Measurements from ENCODE around the gene STRN3.

STRN3 gene

DNA sequence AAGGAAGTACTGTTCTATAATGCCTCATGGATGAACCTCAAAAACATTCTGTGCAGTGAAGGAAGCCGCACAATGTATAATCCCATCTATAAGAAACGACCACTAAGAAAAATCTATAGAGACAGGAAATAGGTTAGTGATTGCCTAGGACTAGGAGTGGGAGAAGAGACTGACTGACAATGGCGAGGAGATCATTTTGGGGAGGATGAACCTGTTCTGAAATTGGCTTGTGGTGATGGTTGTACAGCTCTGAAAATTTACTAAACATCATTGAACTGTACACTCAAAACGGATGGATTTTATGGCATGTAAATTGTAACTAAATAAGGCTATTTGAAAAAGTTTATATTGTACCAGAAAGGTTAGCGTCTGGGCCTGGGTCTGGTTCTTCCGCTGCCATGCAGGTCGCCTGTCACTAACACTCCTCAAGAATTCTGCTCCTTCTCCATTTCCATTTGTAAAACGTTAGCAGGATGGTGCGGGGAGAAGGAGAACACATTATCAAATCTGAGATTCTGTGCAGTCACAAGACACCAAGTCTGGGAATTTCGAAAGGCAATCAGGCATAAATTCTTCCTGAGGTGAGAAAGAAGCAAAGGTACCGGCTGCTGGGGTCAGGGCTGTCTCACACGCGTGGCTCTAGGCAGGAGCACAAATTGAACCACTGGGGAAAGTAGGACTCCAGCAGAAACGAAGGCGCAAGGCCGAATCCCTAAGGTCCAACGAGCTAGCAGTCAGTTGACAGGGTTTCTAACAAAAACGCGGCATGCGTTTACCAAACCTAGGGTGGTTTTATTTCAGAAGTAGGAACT lies 152.7 kb downstream of the STRN3 start:
- DNase-seq (ENCODE audit: low spot score), result no peak

DNA sequence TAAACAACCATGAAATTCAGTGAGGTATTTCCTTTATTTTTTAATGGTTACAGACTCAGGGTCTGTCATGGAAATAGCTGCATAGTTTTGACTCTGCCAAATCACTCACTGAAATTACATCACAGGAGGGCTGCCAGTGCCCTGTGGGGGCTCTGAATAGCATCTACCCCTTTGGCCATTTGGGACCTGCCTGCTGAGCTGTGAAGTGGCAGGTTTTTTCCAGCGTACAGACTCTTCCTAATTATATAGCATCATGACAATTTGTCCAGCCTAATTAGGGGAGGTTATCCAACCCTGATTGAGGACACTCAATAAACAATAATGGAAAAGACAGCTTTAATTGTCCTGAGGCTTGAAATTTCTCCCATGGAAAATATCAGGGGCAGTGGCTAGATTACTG lies 153.6 kb downstream of the STRN3 start:
- DNase-seq (ENCODE audit: low spot score), result no peak

DNA sequence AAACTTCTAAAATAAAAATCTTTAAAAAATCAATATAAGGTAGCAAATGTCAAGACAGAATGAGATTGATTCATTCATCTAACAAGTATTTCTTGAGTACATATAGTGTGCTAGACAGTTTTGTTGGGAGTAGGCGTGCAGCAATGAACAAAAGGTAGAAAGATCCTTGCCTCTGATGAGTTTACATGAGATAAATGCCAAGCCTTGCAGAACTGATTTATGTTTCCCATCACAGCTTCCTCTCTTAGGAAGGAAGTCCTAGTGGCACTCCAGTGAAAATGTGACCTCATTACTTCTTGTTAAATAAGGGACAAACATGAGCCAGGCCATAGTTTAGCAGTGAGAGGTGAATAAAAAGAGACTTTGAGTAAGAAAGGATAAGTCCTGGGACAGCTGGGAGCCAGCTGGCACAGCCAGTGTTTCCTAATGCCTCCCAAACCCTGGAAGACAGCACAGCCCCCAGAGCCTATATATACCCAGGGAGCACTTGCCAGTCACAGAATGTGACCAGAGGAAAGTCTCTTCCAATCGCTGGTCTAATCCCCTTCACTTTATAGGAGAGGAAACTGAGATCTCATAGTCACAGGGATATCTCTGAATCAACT lies 156.5 kb downstream of the STRN3 start:
- DNase-seq (ENCODE audit: low spot score), result no peak

DNA sequence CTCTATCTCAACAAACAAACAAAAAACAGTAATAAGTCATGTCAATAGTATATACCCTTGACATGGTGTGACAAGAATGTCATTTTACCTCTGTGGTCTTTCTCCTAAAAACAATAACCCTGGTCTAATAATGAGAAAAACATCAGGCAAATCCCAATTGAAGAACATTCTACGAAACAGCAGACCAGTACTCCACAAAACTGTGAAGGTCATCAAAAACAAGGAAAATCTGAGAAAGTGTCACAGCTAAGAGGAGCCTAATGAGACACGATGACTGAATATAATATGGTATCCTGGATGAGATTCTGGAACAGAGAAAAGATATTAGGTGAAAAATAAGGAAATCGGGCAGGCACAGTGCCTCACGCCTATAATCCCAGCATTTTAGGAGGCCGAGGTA lies 157.4 kb downstream of the STRN3 start:
- DNase-seq (ENCODE audit: low spot score), result no peak

DNA sequence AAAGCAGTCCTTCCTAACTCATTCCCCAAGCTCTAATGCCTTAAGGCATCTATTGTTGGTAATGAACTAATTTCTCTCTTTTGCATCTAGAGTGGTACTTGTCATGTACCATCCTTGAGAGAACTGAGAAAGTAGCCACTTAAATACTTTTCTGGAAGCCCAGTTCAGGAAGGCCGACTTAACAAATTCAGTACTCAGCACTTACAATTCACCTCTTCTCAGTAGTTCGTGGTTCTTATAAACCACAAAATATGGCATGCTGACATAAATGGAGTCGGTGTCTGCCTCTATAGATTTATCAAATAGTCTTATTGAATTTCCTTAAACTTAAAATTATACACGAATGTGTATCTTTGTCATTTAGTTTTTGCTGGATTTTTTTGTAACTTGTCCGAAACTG lies 161.2 kb downstream of the STRN3 start:
- DNase-seq (ENCODE audit: low spot score), result no peak

DNA sequence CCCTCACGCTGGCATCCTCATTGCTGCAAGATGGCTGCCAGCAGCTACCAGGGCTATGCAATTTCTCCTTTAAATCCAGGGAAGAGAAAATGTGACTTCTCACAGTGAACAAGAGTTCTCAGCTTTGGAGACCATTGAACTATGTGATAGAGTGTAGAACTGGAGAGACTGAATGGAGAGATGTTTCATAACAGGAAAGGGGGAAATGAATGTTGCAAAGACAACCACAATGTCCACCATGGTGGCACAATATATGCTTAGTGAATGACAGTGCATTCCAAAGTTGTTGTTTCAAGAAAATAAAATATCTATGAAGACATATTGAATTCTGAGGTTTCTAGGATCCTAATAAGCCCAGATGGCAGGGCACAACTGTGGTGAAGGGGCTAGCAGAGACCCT lies 165.0 kb downstream of the STRN3 start:
- DNase-seq (ENCODE audit: low spot score), result no peak

DNA sequence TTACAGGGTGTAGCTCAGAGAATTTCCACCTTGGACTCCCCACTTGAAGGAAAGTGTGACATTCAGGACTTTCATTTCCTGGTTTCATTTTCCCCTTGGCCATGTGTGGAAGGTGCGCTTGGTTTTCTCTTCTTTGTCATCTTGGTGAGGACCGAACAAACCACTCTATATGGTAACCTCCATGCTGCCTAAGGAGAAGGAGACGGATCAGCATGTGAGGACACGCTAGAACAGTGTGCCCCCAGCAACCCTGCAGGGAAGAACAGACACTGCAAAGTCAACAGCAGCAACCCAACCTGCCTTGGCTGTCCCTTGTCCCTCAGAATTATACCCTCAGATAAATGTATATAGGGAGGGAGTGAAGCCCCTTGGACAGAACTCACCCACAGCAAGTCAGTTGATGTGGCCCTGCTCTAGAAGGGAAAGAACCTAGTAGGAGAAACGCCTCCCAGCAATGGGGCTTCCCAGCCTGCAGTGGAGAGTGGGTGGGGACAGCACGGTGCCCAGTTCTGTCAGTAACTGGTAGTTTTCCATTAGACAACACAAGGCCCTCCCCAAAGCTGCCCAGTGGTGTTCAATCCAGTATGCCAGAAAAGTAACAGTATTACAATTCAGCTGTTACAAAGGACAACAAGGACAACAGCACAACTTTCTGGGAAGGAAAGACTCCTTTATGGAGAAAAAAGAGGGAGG lies 170.7 kb downstream of the STRN3 start:
- no peak for DNase-seq (ENCODE audit: low spot score)

DNA sequence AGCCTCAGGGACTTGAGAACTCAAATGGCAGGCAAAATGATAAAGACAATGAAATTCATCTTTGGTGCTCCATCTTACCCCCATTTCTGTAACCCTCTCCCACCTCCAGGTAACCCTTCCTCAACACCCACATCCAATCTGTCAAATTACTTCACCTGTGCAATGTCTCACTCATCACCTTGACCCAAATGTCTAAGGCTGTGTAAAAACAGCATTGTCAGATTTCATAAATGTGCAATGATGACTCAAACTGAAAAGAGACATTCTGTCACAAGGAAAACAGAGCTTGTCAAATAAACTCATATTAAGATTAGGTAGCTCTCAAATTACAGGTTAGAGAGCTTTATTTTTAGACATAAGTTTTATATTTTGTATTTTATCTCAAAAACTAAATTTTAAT lies 171.7 kb downstream of the STRN3 start:
- DNase-seq (ENCODE audit: low spot score), result no peak

DNA sequence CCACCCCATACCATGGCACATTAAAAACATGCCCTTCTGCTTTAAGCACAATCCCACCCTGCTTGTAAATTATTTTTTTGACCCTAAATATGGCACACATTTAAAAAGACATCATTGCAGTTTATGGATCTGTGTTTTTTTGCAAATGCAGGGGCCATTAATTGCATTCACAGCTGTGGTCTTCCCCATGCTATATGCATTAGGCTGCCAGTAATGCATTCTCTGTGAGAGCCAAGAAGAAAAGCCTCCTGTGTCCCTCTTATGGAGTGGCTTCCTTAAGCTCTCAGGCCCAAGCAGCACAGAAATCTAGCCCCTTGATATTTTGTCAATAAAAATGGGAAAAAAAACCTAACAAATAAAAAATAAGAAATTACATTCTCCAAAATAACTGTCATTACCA lies 172.2 kb downstream of the STRN3 start:
- no peak for DNase-seq (ENCODE audit: low spot score)

DNA sequence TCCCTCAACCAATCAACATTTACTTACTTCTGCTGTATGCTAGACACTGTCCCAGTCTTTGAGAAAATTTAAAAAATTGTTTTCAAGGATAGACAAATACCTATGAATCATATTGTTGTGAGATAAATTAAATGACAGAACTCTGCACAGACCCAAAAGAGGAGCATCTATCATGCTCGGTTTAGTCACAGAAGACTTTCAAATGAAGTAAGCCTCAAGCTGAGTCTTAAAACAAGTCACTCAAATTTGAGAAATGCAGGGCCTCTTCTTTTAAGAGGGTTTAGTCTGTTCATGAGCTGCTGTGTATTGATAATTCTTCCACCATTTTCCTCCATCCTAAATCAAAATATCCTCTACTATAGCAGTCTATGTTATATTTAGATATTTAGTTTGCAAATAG lies 176.2 kb downstream of the STRN3 start:
- no peak for DNase-seq (ENCODE audit: low spot score)

DNA sequence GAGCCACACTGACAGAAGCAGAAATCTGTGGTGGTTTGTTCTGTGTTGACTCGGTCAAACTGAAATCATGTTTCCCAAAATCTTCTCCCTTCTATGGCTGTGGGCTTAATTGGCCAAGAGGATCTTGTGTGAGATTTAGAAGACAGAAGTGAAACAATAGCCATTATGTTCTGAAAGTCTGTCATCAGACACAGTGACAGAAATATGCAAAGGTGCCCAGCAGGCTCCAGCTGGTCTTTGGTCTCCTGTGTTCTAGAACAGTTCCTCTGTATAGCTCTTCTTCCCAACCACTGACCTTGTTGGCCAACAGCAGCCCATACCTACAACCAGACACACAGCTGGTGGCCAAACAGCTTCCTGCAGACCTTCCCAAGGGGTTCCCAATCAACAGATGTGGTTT lies 176.8 kb downstream of the STRN3 start:
- DNase-seq (ENCODE audit: low spot score), result no peak

DNA sequence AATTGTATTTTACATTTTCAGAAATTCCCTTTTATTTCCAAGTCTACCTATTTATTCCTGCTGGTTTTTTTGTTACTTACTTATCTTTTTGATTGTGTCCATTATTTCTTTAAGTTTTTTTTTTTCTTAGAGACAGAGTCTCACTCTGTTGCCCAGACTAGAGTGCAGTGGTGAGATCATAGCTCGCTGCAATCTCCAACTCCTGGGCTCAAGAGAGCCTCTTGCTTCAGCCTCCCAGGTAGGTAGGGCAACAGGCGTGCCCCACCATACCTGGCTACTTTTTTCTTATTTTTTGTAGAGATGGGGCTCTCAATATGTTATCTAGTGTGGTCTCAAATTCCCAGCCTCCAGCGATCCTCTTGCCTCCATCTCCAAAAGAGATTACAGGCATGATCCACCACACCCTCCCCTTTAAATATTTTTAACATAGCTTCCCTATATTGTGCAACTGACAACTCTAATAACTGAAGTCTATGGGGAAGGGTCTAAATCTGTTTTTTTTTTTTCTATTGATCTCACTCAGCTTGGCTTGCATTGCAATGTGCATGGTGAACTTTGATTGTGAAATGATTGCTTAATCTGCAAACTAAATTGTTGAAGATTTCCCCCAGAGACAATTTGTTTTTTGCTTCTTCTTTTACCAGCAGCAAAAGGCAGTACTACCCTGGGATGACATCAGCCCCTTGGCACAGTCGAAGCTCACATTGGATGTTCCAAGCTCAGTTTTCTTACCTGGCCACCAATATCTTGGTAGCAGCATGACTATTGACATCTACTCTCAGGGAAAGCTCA lies 177.5 kb downstream of the STRN3 start:
- no peak for DNase-seq (ENCODE audit: low spot score)

Measured in AG20443 (cell line).